ENCODE results near the gene SLCO2A1.

The SLCO2A1 gene

DNA sequence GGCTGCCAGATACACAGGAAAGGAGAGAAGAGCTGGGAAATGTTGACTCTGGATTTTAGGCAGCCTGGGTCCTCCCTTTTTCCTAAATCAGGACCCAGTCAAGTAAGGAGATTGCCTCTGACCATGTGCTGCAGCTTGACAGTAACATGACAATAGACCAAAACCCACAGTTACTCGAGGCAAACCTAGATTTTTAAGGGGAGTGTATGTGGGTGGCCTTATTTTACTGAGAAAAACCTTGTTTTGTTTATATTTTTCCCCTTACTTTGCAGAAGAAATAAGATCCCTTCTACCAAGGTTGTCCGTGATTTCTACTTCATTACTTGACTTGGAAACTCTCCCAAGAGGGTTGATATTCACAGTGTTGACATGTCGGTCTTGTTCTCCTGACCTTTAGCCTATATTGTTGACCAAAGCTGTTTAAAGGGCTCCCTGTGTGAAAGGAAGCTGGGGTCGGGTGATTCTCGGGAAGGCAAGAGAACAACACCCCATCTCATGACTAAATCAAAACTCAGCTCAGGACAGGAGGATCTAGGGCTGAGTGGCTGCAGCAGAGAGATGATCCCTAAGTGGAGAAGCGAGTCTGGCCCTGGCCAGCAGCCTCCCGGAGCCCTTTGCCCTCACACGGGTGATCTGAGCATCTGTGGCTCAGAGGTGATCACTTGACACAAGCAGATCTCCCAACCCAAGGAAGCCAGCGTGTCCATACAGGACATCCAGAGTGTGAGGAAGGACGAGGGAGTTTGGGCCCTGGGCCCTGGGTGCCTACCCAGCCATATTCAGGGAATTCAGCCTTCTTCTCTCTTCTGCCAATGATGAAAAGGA lies 31.0 kb upstream of the SLCO2A1 start:
- DNase-seq (ENCODE audit: low read depth in 2 of 2): no peak

DNA sequence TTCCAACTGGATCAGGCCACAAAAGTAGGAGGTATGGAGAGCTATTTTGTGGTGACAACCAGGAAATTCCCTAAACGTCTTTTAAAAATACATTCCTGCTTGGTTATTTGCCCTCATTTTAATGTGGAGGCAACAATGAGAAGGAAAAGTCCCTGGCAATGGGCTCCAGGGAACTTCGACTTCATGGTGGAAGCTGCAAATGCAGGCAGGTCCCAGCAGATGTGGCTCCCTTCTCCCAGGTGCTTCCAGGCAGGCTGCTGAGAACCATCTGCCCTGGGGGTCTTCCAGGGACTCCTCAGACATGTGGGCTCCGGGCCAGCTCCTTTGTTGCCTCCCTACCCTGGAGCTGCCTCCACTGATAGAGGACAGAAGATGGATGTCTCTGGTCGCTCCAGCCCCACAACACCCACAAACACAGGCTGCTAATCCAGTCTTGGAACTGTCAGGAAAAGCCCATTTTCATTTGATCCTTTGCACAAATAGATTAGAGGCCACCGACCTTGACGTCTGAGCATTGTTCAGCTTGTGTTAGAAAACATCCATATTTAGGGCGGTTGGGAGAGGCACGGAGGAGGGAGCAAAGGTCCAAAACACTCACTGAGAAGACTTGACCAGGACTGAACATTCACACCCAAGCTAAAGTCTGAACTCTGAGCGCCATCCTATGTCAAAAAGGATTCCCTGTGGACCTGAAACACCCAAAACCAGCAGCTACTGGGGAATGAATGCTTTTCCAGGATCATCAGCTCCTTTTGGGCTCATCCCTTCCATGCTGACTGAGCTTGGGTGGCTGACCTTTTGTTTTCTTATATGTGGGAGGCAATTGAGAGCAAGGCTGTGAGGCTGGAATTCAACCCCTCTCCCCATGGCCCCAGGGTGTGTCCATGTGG lies 30.2 kb upstream of the SLCO2A1 start:
- no peak for DNase-seq (ENCODE audit: low read depth in 2 of 2)

DNA sequence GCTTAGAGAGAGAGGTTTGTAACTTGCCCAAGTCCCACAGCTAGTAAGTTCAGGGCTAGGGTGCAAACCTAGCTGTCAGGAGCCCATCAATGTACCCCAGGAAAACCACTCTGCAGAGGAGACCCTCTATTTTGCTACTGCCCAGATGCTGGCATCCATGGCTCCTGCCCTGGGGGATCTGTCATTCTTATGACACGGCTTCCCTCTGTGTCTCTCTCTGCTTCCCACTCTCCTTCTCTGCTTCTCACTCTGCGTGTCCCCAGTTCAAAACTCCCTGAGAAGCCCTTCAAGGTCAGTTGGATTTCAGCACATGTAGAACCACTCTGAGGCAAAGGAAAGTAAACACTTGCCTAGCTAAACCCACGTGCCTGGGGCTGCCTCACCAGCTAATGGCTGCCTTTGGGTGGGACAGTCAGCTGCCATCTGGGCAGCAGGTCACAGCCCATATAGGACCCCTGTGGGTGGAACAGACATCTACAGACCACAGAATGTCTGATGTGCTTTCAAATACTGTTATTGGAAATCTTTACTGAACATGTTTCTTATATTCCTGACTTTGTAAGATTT lies 29.4 kb upstream of the SLCO2A1 start:
- DNase-seq (ENCODE audit: low read depth in 2 of 2): no peak

DNA sequence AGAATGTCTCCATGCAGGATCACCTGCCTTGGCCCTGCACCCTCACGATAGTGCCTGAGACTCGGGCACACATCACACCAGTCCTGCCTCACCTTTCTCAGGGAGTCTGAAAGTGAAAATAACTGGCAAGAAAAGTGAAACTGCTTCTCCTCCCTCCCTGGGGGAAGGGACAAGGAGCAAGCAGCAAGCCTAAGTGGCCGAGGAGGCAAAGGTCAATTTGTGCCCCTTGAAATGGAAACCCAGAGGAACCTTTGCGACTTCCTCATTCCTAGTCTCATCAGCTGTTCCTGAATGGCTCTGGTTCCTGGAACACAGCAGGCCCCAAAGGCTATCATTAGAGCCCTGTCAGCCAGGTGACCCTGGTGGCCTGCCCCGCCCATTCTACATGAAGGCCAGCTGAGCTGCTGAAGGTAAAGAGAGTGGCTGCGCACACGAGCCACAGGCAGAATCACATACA lies 28.0 kb upstream of the SLCO2A1 start:
- no peak for DNase-seq (ENCODE audit: low read depth in 2 of 2)

DNA sequence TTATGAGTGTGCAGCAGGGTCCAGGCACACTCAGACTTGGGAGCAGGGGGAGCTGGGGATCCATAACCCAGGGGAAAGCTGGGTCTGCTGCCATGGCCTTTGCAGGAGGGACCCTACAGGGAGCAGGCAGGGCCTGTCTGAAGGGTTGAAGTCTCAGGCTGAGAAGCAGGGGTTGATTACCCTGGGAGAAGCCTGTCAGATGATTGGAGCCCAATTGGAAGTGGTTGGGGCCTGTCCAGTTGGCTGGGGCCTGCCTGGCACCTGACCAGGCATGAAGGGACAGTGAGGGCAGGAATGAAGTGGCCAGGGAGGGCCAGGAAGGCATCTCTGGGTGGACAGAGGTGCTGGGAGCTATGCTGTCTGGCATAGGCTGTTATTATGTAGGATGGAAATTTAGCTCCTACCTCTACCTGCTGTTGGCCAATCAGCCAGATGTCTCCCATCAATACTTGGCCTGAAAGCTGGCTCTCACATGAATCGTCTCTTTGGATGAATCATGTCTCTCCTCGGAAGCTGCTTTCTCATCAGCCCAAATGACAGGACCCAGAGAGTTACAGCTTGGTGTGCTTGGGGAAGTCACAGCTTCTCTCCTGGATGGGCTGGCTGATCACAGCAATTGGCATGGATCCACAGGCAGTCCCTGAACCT lies 27.4 kb upstream of the SLCO2A1 start:
- DNase-seq (ENCODE audit: low read depth in 2 of 2): no peak

DNA sequence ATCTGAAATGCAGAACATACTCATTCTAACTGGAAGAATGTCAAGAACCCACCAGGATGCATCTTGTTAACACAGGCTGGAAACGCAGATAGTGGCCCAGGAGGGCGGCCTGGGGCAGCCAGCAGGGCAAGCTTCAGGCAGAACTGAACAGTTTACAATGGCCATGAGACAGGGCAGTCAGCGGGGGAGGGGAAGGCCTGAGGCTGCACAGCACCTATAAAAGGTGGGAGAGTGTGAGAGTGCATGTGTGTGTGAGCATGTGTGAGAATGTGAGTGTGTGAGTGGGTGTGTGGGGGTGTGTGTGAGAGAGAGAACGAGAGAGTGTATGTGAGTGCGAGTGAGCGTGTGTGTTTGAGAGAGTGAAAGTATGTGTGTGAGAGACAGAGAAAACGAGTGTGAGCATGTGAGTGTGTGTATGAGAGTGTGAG lies 26.8 kb upstream of the SLCO2A1 start:
- DNase-seq (ENCODE audit: low read depth in 2 of 2): no peak

DNA sequence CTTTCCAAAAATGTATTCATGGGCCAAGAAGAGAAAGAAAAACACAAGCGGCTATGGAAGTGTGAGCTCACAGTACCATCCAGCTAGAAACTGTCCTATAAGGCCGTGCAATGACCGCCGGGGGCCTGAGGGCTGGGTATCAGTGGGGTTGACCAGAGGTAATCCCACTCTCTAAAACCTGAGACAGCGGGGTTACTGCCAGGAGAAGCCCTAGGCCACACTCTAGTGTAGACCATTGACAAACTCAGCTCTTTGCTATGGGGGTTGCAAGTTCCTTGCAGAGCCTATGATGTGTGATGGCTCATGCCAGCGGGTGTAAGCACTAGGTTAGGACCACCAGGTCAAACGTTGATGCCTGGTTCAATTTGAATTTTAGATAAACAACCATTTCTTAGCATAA lies 25.9 kb upstream of the SLCO2A1 start:
- no peak for DNase-seq (ENCODE audit: low read depth in 2 of 2)

DNA sequence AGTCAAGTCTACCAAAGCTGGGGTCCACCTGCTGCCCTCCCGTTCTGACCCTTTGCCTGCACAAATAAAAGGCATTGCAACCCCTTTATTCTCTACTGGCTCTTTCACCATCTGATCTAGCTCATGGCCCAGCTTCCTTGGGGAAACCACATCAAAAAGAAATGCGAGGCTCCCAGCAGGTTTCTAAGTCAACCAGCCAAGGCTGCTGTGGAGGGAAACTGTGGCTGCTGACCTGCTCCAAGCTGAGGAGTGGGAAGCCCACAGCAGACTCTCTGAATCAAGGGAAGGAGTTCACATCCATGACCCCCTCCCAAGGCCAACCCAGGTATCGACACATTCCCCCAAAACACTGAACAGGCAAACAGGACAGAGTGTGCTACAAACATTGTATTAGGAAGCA lies 25.2 kb upstream of the SLCO2A1 start:
- DNase-seq (ENCODE audit: low read depth in 2 of 2): no peak

DNA sequence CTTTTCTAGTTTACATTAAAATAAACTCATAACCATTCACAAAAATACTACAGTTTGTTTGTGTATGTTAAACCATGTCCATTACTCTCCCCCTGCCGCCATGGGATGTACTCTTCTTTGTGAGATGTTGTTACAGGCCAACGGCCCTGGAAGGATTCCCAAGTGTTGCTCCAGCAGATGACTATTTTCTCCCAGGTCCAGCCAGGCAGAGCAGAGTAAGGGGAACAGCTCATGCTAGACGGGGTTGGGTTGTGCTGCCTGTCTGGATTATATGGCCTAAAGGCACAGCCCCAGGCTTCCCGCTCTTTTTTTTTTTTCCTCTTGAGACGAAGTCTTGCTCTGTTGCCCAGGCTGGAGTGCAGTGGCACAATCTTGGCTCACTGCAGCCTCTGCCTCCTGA lies 24.5 kb upstream of the SLCO2A1 start:
- no peak for DNase-seq (ENCODE audit: low read depth in 2 of 2)

DNA sequence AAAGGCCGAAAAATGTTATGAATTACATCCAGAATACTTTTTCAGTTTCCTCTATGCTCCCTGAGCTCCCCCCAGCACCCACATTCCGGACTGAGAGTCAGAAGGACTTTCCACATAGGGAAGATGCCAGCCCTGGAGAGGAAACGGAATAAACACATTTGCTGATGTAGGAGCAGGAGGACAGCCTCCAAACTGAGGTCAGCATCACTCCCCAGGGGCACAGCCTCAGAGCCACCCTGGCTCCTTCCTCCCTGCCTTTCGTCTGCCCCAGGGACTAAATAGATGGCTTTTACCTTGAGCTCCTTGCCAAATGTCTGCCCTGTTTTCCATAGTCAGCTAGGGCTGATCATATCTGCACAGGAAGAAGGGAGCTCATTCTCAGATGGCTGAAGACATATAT lies 22.6 kb upstream of the SLCO2A1 start:
- DNase-seq (ENCODE audit: low read depth in 2 of 2): no peak

DNA sequence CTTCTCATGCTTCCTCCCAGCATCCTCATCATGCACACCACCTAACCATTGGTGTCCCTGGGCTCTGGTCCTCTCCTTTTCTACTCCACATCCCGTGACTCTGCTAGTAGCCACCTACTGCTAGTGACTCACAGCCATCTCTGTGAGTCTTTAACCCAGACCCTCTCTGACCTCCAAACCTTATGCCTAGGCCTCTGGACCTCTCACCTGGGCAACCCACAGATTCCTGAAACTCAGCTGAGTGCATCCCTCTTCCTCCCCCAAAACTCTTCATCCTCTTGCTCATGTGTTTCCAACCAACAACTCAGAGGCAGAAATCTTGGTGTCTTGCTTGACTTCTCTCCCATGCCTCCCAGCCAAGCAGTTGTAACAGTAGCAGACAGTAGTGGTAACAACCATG lies 20.0 kb upstream of the SLCO2A1 start:
- DNase-seq (ENCODE audit: low read depth in 2 of 2): no peak

DNA sequence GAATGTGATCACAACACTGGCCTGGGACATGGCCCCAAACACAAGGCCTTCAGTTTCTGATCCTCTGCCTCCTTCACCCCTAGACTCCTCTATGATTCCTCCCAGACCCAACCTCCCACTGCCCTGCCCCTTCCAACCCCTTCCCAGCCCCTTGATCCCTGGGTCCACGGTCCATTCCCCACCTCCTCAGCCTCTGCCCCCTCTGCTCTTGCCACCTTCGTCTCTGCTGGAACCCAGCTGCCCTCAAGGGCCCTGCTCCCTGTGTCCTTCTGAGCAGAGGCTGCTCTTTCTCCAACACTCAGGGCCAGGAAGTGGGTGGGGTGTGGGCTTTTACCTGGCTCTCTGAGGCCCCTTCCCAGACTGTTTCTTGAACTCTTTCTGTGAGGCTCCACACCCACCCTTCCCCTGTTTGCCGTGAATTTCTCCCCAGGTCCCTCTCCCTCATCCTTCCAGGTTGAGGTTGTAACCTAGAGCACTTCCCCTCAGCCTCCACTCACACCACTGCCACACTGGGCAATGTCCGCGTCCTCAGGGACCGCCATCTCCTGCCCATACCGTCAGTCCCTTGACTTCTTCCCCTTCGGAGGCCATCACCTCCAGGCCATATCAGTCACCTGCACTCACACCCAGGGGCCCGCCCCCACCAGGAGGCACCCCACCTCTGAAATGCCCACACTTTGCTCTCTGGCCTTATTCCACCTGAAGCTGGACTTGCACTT lies 18.7 kb upstream of the SLCO2A1 start:
- no peak for DNase-seq (ENCODE audit: low read depth in 2 of 2)

DNA sequence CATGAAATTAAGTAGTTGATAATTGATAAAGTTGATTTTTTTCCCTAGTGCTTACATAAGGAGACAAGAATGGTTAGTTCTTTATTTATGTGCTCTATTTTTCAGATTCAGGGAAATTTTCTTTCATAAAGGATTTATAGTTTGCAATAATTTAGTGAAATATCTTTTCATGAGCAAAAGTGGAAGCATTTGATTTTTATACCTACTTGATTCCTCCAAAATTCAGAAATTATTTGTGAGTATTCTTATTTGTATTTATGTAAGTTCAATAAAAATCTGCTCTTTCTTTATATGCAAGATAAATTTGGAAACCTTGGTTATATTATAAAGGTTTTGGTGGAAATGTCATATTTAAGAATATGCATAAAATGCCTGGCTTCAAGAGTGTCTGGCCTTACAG lies 14.7 kb upstream of the SLCO2A1 start:
- DNase-seq (ENCODE audit: low read depth in 2 of 2): no peak

DNA sequence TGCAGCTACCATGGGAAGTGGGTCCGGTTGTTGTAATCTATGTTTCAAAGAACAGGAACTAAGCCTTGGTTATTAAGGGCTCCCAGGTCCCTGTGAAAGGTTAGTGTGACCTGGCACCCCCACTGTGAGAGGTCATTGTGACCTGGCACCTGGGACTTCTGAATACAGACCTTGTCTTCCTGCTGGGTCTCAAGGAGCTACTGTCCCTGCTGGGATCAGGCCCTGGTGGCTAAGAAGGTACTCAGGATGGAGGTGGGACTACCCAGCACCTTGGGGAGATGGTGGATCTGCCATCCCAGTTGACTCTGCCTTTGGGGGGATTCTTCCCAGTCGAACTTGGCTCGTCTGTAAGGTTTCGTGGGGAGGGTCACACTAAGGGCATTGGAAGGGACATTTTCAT lies 10.3 kb upstream of the SLCO2A1 start:
- DNase-seq (ENCODE audit: low read depth in 2 of 2): no peak

DNA sequence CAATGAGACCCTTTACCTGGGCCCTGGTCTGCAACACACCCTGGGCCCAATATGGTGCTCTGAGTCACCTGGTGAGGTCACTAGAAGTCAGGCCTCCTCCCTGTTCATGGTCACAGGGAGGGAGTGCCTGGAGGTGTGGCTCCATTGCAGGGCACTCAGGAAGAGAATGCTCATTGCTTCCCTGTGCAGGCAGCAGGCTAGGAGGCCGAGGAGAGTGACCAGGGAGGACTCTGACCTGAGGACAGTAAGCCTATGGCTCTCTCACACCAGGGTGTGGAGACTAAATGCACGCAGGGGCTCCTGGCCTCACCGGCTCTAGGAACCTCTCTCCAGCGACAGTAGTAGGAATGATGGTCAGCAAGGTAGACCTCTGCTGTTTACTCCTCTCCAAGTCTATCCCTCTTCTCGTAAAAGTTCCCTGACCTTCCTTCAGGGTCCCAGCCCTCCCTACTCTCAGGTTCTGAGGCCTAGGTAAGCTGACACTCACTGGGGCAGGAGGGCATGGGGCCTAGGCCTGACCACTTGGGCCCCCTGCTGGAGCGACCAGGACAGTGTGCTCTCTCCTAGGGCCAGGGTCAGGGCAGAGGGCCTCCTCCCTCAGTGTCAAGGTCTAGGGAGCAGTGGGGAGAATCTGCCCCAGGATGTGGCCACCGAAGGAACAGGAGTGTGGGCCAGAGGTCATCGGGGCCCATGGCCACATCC lies 9.6 kb upstream of the SLCO2A1 start:
- DNase-seq (ENCODE audit: low read depth in 2 of 2): no peak

DNA sequence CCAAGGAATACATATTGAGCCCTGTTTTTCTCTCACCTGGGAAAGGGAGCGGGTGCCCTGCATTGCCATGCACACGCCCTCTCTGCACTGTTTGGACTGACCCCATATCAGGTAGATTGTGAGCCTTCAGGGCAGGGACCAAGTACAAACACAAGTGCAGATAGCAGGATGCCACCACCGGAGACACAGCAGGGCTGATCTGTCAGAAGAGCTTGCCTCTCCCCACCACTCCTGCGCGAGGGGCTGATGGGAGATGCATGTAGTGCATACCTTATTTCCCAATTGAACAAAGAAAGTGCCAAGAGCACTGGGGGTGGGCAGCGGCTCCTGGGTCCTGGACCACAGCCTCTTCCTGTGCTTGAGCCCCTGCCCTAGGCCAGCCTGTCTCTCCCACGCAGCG lies 9.0 kb upstream of the SLCO2A1 start:
- DNase-seq (ENCODE audit: low read depth in 2 of 2): no peak

DNA sequence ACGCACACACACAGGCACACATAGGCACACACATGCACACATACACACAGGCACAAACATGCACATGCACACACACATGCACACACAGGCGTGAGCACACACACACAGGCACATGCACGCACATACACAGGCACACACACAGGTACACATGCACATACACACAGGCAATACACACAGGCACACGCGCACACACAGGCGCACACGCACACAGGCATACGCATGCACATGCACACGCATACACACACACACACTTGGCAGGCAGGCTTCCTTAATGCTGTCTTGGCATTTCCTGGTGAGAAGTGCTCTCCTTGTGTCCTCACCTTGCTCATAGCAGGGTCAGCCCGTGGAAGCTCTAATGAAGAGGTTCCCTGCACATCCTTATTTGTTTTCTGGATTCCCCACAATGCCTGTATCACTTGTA lies 8.4 kb upstream of the SLCO2A1 start:
- DNase-seq (ENCODE audit: low read depth in 2 of 2): no peak

DNA sequence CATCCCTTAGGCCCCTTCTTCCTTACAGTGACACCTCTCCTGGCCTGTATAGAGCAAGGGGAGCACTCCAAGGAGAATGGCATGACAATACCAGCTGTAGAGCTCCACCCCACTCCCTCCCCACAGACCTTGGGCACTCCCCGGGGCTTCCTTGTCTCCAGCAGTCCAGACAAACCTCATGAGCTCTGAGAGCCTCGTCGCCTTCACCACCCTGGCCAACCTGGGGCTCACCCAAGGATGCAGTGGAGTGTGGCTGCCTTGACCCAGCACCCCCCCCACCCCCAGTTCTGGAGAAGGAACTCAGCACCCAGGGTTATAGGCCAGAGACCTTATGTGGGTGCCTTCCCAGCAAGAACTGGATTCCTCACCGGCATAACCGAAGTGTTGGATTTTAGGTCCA lies 7.4 kb upstream of the SLCO2A1 start:
- no peak for DNase-seq (ENCODE audit: low read depth in 2 of 2)

DNA sequence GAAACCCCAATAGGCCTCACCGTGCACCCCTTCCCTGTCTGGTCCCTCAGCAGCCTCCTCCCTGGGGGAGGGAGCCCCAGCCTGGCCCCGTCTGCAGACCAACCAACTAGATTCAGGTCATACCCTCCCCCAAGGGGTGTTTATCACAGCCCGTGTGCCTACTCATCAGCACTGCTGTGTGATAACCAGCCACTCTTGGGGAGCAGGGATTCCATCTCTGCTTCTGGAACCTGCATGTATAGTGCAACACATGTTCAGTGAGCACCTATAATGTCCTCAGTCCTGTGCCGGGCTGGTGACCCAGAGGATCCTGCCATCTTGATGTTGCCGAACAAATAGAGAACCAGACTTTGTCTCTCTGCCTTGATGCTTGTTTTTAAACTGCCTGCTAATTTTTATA lies 6.6 kb upstream of the SLCO2A1 start:
- DNase-seq (ENCODE audit: low read depth in 2 of 2): no peak

DNA sequence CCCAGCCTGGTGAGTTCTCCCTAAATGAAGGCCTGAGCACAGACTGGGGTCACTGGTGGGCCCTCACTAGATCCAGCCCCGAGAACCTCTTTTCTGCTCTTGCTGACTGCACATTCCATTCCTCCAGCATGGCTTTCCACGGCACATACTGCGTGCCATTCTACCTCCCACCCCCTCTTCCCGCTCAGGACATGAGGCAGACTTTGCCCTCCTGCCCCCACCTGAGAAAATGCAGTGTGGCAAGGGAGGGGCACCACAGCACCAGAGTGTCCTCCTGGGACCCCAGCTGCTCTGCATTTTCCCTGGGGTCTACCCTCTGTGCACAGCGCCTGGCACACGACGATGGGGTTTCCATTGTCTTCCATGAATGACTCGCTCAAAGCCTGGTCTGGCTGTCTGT lies 6.1 kb upstream of the SLCO2A1 start:
- DNase-seq (ENCODE audit: low read depth in 2 of 2): no peak
